Measurements from ENCODE around the gene ATP6V1B1. TPM values are rescaled to one million over a fixed set of nuclear protein-coding genes. Genes with fewer than 3 reads are reported as not detected.
A peak's percentile ranks its signal among the peaks of the same experiment; 100 is the strongest.

ATP6V1B1 gene
- total and polyA plus RNA-seq, 4 donors = not detected

DNA sequence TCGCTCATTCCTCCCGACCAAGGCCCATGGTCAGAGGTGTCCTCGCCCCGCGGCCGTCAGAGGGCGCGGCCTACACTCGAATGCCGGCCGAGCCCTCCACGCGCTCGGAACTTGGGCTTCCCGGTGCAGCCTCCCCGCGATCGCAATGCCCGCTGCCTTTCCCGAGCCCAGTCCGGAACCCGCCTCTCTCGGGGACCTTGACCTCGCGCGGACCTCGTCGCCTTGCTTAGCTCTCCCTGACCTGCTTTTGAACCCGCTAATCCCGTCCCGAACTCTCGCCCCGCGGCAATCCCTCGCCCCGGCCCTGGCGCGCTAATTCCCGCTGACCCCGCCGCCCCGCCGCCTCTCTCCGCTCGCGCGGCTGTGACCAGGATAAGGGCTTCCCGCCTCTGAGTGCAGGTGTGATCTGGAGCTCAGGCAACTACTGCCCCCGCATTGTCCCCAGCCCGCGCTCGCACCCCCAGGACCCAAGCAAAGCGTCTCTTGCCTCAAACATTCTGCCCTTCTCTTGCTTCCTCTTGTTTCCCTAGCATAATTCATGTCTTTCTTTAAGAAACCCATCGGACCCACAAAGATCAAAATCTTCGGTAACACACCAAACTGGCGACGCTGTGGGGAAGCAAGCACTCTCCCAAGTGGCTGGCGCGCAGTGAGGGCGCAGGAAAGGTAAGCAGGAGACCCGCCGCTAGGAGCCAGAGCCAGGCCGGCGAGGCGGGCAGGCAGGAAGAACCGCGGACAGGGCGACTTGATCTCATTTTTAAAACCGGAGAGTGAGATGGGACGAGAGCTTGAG, 46.6 kb upstream of the ATP6V1B1 start:
- peaks cover 3 to 27% (median 23%) of the 10 kb centered on the region in 4 donors for H3K27me3 ChIP-seq (ENCODE audit: control insufficient read depth in 4 of 4, insufficient read depth in 4 of 4, low read length in 3 of 4)
- H3K4me3 ChIP-seq (ENCODE audit: low read depth in 1 of 3, low read length in 3 of 3) = peak overlapping the region in 1 of 3 donors; percentile 16
- no peaks in the 10 kb centered on the region for H3K36me3 ChIP-seq (ENCODE audit: control insufficient read depth in 4 of 4, insufficient read depth in 3 of 4, low read depth in 1 of 4, low read length in 3 of 4)
- H3K9me3 ChIP-seq (ENCODE audit: control insufficient read depth in 4 of 4, low read length in 3 of 4) = no peaks in the 10 kb centered on the region
- 6% methylated on average over 70 of the region's 70 CpGs for WGBS
- TF ChIP-seq TAF1 (conservative IDR thresholded peaks at IDR 0.05) = no peak
- no peak for TF ChIP-seq FOXA1 (IDR thresholded peaks at IDR 0.05)
- TF ChIP-seq, protein P1, sequence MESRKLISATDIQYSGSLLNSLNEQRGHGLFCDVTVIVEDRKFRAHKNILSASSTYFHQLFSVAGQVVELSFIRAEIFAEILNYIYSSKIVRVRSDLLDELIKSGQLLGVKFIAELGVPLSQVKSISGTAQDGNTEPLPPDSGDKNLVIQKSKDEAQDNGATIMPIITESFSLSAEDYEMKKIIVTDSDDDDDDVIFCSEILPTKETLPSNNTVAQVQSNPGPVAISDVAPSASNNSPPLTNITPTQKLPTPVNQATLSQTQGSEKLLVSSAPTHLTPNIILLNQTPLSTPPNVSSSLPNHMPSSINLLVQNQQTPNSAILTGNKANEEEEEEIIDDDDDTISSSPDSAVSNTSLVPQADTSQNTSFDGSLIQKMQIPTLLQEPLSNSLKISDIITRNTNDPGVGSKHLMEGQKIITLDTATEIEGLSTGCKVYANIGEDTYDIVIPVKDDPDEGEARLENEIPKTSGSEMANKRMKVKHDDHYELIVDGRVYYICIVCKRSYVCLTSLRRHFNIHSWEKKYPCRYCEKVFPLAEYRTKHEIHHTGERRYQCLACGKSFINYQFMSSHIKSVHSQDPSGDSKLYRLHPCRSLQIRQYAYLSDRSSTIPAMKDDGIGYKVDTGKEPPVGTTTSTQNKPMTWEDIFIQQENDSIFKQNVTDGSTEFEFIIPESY (IDR thresholded peaks at IDR 0.05) = no peak
- no peak for TF ChIP-seq JUND (IDR thresholded peaks at IDR 0.05)
- no peak for TF ChIP-seq YY1 (IDR thresholded peaks at IDR 0.05)
- TF ChIP-seq MAX (IDR thresholded peaks at IDR 0.05) = no peak
- TF ChIP-seq RXRA (IDR thresholded peaks at IDR 0.05) = no peak
- TF ChIP-seq EGR1 (IDR thresholded peaks at IDR 0.05; ENCODE audit: low read depth in 2 of 2) = no peak
- peaks cover 14 to 22% (median 17%) of the 10 kb centered on the region in 4 donors for H3K4me1 ChIP-seq (ENCODE audit: control insufficient read depth in 4 of 4, insufficient read depth in 4 of 4, low read length in 3 of 4)
- no peak overlapping the region for H3K9ac ChIP-seq (ENCODE audit: low read depth in 1 of 2, low read length in 2 of 2)
- peak; percentile 33 for DNase-seq (ENCODE audit: low spot score)
- no peak overlapping the region for H3K27ac ChIP-seq (ENCODE audit: low read depth in 1 of 2, low read length in 2 of 2)

DNA sequence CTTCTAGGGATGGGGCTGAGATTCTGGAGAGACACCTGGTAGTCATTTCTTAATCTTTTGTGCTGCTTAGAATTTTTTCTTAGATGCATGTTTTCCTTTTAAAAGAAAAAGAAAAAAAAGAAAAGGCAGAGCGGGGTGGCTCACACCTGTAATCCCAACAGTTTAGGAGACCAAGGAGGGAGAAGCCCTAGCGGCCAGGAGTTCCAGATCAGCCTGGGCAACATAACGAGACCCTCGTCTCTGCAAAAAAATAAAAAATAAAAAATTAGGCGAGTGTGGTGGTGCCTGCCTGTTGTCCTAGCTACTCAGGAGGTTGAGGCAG, 46.0 kb upstream of the ATP6V1B1 start:
- no peaks in the 10 kb centered on the region for H3K36me3 ChIP-seq (ENCODE audit: control insufficient read depth in 4 of 4, insufficient read depth in 3 of 4, low read depth in 1 of 4, low read length in 3 of 4)
- no peaks in the 10 kb centered on the region for H3K9me3 ChIP-seq (ENCODE audit: control insufficient read depth in 4 of 4, low read length in 3 of 4)
- peaks cover 14 to 22% (median 17%) of the 10 kb centered on the region in 4 donors for H3K4me1 ChIP-seq (ENCODE audit: control insufficient read depth in 4 of 4, insufficient read depth in 4 of 4, low read length in 3 of 4)
- H3K4me3 ChIP-seq (ENCODE audit: low read depth in 1 of 3, low read length in 3 of 3) = no peak overlapping the region
- WGBS = 28% methylated on average over 5 of the region's 5 CpGs
- H3K27ac ChIP-seq (ENCODE audit: low read depth in 1 of 2, low read length in 2 of 2) = no peak overlapping the region
- TF ChIP-seq FOXA1 (IDR thresholded peaks at IDR 0.05) (no peak), SP1 (IDR thresholded peaks at IDR 0.05) (no peak)
- H3K9ac ChIP-seq (ENCODE audit: low read depth in 1 of 2, low read length in 2 of 2) = no peak overlapping the region
- no peak for DNase-seq (ENCODE audit: low spot score)
- peaks cover 3 to 27% (median 22%) of the 10 kb centered on the region in 4 donors for H3K27me3 ChIP-seq (ENCODE audit: control insufficient read depth in 4 of 4, insufficient read depth in 4 of 4, low read length in 3 of 4)

DNA sequence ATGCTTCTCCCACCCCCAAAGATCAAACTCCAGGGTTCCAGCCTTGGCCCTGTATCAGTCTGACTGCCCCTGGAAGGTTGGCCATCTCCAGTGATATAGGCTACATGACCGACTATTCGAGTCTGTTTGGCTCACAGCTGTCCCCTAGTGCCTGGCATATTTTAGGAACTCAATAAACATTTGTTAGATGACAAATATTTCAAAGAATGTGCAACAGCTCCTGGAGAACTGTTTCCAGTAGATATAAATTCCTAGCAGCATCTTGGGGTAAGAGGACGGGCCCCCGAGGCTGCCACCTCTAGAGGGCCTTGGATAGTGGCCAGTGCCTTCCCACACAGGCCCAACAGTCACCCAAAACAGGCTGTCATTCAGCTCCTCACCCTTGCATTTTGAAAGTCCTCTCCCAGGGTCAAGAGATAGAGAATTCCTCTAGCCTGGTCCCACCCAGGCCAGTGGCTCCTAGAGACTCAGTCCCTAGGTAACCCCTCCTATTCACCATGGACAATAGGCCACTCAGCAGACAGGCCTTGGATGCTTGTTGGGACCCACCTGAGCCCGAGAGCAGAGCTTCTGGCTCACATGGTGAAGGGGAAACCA, 45.1 kb upstream of the ATP6V1B1 start:
- TF ChIP-seq FOXA1 (IDR thresholded peaks at IDR 0.05) (no peak), GABPA (IDR thresholded peaks at IDR 0.05 in 1 of 2, conservative IDR thresholded peaks at IDR 0.05 in 1 of 2) (no peak)
- no peak overlapping the region for H3K9ac ChIP-seq (ENCODE audit: low read depth in 1 of 2, low read length in 2 of 2)
- no peak overlapping the region for H3K4me3 ChIP-seq (ENCODE audit: low read depth in 1 of 3, low read length in 3 of 3)
- no peak overlapping the region for H3K27ac ChIP-seq (ENCODE audit: low read depth in 1 of 2, low read length in 2 of 2)
- H3K4me1 ChIP-seq (ENCODE audit: control insufficient read depth in 4 of 4, insufficient read depth in 4 of 4, low read length in 3 of 4) = peaks cover 14 to 22% (median 17%) of the 10 kb centered on the region in 4 donors
- H3K36me3 ChIP-seq (ENCODE audit: control insufficient read depth in 4 of 4, insufficient read depth in 3 of 4, low read depth in 1 of 4, low read length in 3 of 4) = no peaks in the 10 kb centered on the region
- 54% methylated on average over 5 of the region's 5 CpGs for WGBS
- peaks cover 3 to 27% (median 26%) of the 10 kb centered on the region in 4 donors for H3K27me3 ChIP-seq (ENCODE audit: control insufficient read depth in 4 of 4, insufficient read depth in 4 of 4, low read length in 3 of 4)
- DNase-seq (ENCODE audit: low spot score) = no peak
- H3K9me3 ChIP-seq (ENCODE audit: control insufficient read depth in 4 of 4, low read length in 3 of 4) = no peaks in the 10 kb centered on the region

Data from liver (tissue), 9 donors.